Fibroblast of pulmonary artery (primary cell): ENCODE results near the gene DCLK1.

ENCODE experiments used
- DNase-seq: peaks from one replicate; pipeline ENCODE4 v3.0.0-alpha.2; 2010; ENCODE audit warnings: low read depth
- H3K4me3 ChIP-seq: replicated peaks from 2 replicates; pipeline ENCODE4 v1.5.1; 2011; ENCODE audit warnings: low read depth, mild to moderate bottlenecking, control low read depth, low read length, moderate library complexity
- TF ChIP-seq, protein P1 (sequence below): IDR thresholded peaks from 2 replicates; pipeline ENCODE4 v1.5.1; 2011; ENCODE audit warnings: mild to moderate bottlenecking, control low read depth, low read length, inconsistent platforms; ENCODE audit errors: missing control alignments

DCLK1 gene

DNA sequence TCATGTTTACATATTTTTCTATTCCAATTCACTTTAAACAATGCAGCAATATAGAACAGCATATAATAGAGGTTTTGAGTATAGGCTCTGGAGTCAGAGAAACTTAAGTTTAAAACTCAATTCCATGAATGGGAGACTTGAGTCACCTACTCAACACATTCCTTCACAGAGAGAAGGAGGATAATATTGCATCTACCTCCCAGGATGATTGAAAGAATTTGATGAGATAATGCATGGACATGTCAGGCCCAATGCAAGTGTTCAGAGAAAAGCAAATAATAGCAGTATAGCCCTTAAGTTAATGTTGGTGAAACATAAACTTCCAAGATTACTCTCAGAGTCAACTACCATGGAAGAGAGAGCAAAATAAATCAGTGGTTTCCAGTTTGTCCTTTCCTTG is 170.2 kb downstream of the DCLK1 start:
- DNase-seq = no peak

DNA sequence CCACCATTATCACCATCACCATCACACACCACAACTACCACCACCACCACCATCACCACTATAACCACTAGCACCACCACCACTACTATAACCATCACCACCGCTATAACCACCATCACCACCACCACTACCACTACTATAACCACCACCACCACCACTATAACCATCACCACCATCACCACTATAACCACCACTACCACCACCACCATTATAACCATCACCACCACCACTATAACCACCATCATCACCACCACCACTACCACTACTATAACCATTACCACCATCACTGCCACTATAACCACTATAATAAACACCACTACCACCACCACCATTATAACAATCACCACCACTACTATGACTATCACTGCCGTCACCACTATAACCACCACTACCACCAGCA is 173.2 kb downstream of the DCLK1 start:
- H3K4me3 ChIP-seq = no peak overlapping the region
- DNase-seq = no peak
- TF ChIP-seq, protein P1, sequence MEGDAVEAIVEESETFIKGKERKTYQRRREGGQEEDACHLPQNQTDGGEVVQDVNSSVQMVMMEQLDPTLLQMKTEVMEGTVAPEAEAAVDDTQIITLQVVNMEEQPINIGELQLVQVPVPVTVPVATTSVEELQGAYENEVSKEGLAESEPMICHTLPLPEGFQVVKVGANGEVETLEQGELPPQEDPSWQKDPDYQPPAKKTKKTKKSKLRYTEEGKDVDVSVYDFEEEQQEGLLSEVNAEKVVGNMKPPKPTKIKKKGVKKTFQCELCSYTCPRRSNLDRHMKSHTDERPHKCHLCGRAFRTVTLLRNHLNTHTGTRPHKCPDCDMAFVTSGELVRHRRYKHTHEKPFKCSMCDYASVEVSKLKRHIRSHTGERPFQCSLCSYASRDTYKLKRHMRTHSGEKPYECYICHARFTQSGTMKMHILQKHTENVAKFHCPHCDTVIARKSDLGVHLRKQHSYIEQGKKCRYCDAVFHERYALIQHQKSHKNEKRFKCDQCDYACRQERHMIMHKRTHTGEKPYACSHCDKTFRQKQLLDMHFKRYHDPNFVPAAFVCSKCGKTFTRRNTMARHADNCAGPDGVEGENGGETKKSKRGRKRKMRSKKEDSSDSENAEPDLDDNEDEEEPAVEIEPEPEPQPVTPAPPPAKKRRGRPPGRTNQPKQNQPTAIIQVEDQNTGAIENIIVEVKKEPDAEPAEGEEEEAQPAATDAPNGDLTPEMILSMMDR = no peak

More for the DNA sequence above, 170.2 kb downstream of the DCLK1 start:
- TF ChIP-seq, protein P1 = no peak
- no peak overlapping the region for H3K4me3 ChIP-seq

DNA sequence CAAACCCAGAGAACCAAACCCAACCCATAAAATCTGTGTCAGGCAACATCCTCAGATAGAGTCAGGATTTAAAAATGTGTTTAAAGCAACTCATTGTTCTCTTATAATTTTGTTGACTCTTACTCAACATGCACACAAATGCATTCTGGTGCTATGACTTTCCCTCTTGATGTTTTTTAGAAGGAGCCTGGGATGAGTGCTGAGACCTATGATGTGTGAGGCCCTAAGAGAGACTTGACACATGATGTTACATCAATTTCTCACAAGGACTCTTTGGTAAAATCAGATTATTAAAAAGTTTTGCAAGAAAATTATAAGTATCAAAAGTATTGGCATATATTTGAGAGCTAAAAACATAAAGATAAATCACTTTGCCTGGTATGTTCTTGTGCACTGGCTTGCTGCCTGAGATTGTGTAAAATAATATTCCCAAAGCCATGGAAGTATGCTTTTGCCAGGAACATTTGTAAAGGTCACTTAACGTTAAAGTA is 173.9 kb downstream of the DCLK1 start:
- TF ChIP-seq, protein P1 = no peak
- no peak overlapping the region for H3K4me3 ChIP-seq
- DNase-seq = peak; percentile 42

DNA sequence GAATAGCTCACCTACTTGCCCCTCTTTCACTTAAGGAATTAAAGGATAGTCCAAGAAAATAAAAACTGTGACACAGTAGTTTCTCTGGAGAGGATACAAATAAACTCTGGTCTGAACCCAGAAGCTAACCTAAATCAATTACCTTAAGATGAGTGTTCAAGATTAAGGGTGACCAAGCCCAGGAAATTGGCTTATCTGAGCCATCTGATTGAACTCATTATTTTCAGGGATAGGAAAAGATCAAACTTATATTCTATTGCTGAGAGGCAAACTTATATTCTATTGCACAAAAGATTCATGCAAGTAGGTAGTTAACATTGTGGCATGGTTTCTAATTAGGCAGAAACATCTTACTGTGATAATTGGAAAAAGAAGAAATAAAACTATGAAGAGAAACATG is 175.1 kb downstream of the DCLK1 start:
- TF ChIP-seq, protein P1 = no peak
- no peak overlapping the region for H3K4me3 ChIP-seq
- DNase-seq = no peak

DNA sequence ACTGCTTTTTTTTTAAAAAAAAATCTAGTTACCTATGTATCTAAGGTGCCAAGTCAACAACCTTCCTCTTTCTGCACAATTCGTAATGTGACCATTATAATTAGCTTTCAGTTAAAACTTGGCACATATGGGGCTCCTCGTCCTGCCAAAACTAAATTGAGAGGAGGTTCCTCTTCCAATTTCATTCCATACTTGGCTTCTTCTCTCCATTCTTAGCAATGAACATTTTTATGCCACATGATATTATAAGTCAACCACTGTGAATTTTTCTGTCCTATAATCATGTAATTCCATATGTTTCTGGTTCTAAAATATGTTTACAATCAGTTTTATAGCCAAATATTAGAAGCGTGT is 177.0 kb downstream of the DCLK1 start:
- DNase-seq = no peak
- TF ChIP-seq, protein P1 = no peak
- H3K4me3 ChIP-seq = no peak overlapping the region

DNA sequence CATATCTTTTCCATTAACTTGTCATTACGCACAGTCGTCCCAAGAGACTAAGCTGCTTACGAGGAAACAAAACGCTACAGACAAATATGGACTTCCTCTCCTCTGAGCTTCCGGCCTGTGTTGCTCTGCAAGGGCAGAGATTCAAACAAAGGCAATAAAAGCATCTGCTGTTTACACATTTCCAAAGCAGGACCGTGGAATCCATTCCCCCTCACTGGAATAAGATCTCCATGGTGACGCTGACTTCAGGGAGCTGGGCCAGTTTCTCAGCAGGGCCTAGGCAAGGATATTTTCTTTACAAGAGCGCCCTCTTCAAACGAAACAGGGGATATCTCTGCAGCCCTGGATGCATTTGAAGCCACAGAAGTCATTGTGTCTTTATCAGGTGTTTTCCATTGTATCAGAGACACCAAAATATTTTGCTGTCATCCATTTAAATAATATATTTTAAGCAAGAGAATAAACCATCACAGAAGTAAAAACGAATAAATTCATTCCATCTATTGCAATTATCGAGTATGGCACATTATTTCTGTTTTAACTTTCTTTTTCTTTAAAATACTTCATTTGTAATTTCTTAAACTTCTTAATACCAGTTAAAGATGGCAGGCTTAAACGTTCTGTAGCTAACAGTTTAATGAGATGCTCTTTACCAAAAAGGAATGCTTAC is 177.5 kb downstream of the DCLK1 start:
- TF ChIP-seq, protein P1 = peak; percentile 79
- DNase-seq = peak; percentile 96
- peak overlapping the region; percentile 34 for H3K4me3 ChIP-seq

DNA sequence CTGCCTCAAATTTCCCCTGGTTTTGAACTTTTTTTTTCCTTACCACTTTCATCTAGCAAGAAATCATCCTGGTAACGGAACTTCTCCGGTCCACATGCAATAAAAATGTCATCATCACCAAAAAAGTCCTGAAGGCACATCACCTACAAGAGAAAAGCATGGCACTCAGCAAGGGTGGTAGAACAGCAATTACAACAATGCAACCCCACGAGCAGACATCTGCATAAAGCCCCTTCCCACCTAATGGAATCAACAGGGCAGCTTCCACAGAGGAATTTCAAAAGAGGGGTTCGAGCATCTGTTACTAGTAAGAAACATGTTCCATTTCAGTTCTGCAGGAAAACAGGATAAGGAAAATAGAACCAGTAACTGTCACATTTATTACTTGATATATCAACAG is 183.9 kb downstream of the DCLK1 start:
- TF ChIP-seq, protein P1 = no peak
- no peak for DNase-seq
- H3K4me3 ChIP-seq = no peak overlapping the region
